AG09309 (cell line): Measurements from ENCODE around the gene ESPNL.

Source experiments
- DNase-seq: peaks from one replicate; pipeline ENCODE4 v3.0.0-alpha.2; 2010; ENCODE audit warnings: low read depth
- H3K4me3 ChIP-seq: 2 replicates; pipeline ENCODE4 v1.5.1; 2011; ENCODE audit warnings: mild to moderate bottlenecking, low read depth, low read length, moderate library complexity; ENCODE audit not compliant: control insufficient read depth
- CTCF ChIP-seq: IDR thresholded peaks from 2 replicates; pipeline ENCODE4 v1.5.1; 2011; ENCODE audit warnings: mild to moderate bottlenecking, low read depth, low read length, inconsistent platforms; ENCODE audit not compliant: insufficient read depth, control insufficient read depth; ENCODE audit errors: missing control alignments

Gene ESPNL

GRCh38 chr2:238130696-238131628, 30.8 kb downstream of the ESPNL start:
- TF ChIP-seq CTCF, result no peak
- H3K4me3 ChIP-seq, result no peak overlapping the region
- DNase-seq, result no peak

- DNase-seq, result no peak
- no peak for TF ChIP-seq CTCF
- no peak overlapping the region for H3K4me3 ChIP-seq
These were observed 31.8 kb downstream of the ESPNL start for GRCh38 chr2:238131761-238132462.

- no peak overlapping the region for H3K4me3 ChIP-seq
- no peak for TF ChIP-seq CTCF
- DNase-seq, result no peak
These were observed 32.6 kb downstream of the ESPNL start for GRCh38 chr2:238132463-238133450.

GRCh38 chr2:238133499-238134392, 33.6 kb downstream of the ESPNL start:
- no peak for DNase-seq
- no peak overlapping the region for H3K4me3 ChIP-seq
- TF ChIP-seq CTCF, result no peak

- no peak for TF ChIP-seq CTCF
- no peak overlapping the region for H3K4me3 ChIP-seq
- no peak for DNase-seq
These were observed 34.2 kb downstream of the ESPNL start for GRCh38 chr2:238134393-238134785.
